Neutrophil (primary cell): Measurements from ENCODE around the gene WDR75.
A peak's percentile ranks its signal among the peaks of the same experiment; 100 is the strongest.

Experiments
- H3K27ac ChIP-seq: fragments of 200-600 bp; sonication (generic); 2 replicates; pipeline ENCODE4 v1.5.1; 2016; ENCODE audit warnings: mild to moderate bottlenecking, moderate library complexity
- H3K27me3 ChIP-seq: fragments of 200-600 bp; sonication (generic); 2 replicates; pipeline ENCODE4 v1.6.0; 2016; ENCODE audit warnings: mild to moderate bottlenecking
- H3K36me3 ChIP-seq: fragments of 200-600 bp; sonication (generic); 2 replicates; pipeline ENCODE4 v1.5.1; 2017
- H3K4me1 ChIP-seq, 2 experiments: fragments of 200-600 bp in 1 of 2; sonication (generic) in 1 of 2; 1 replicate in 1 of 2; 2 replicates in 1 of 2; pipeline versions ENCODE4 v1.5.1 to v1.6.1; 2013 to 2016; ENCODE audit warnings: low read depth in 1 of 2, low read length in 1 of 2, mild to moderate bottlenecking in 1 of 2, moderate library complexity in 1 of 2; ENCODE audit not compliant: control insufficient read depth in 1 of 2, insufficient read depth in 1 of 2
- H3K4me3 ChIP-seq, 2 experiments: fragments of 200-600 bp in 1 of 2; sonication (generic) in 1 of 2; 1 replicate in 1 of 2; 2 replicates in 1 of 2; pipeline ENCODE4 v1.5.1; 2013 to 2016; ENCODE audit warnings: low read depth in 1 of 2, low read length in 1 of 2, mild to moderate bottlenecking in 1 of 2, moderate library complexity in 1 of 2
- H3K9me3 ChIP-seq: fragments of 200-600 bp; sonication (generic); 2 replicates; pipeline ENCODE4 v1.5.1; 2016
- CTCF ChIP-seq: fragments of 200-600 bp; sonication (generic); IDR thresholded peaks from 2 replicates; pipeline ENCODE4 v1.5.1; 2016; ENCODE audit warnings: antibody characterized with exemption

WDR75 gene

GRCh38 chr2:189412330-189412953 is 28.8 kb upstream of the WDR75 start:
- Histone ChIP-seq H3K27me3 (no peaks in the 10 kb centered on the region), H3K36me3 (no peaks in the 10 kb centered on the region), H3K4me3 (no peak overlapping the region), H3K27ac (no peak overlapping the region), H3K4me1 (no peaks in the 10 kb centered on the region), H3K9me3 (no peaks in the 10 kb centered on the region)
- peak; percentile 38 for TF ChIP-seq CTCF

DNA sequence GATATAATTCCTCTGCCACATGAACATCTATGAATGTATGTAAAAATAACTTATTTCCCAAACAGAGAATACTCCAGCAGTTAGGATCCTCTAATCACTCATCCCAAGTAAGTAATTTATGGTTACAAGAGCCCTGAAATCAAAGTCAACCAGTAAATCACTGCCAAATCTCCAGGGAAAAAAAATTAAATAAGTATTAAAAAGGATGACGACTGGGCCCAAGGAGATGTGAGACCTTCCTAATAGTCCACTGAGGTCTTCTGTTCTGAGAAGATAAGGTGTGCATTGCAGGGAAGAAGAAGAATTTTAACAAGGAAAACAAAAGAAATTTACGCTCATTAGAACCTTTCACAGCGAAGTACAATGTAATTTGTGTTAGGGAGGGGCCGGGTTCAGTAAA is 28.0 kb upstream of the WDR75 start:
- no peaks in the 10 kb centered on the region for H3K9me3 ChIP-seq
- no peak for TF ChIP-seq CTCF
- H3K4me3 ChIP-seq, result no peak overlapping the region
- H3K27ac ChIP-seq, result no peak overlapping the region
- H3K27me3 ChIP-seq, result no peaks in the 10 kb centered on the region
- no peaks in the 10 kb centered on the region for H3K36me3 ChIP-seq
- H3K4me1 ChIP-seq, result no peaks in the 10 kb centered on the region

DNA sequence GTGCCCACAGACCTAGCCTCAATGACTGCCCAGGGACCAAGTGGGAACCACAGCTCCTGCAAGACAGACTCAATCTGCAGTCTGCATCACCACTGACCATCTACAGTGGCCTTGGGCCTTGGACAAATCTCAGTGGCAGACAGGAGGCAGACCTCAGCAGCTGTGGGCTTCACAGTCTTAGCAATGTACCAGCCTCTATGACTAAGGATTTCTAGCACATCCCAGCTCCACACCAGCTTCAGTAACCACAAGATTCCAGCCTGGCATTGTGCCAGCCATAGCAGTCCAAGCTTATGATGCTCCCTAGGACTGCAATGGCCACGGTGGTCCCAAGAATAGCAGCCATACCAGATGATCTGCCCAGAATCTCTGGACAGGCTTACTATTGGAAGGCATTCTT is 19.6 kb upstream of the WDR75 start:
- no peaks in the 10 kb centered on the region for H3K27me3 ChIP-seq
- H3K27ac ChIP-seq, result no peak overlapping the region
- H3K4me3 ChIP-seq, result no peak overlapping the region
- no peaks in the 10 kb centered on the region for H3K9me3 ChIP-seq
- TF ChIP-seq CTCF, result no peak
- H3K36me3 ChIP-seq, result no peaks in the 10 kb centered on the region
- no peaks in the 10 kb centered on the region for H3K4me1 ChIP-seq

- Histone ChIP-seq H3K27ac (no peak overlapping the region), H3K9me3 (no peaks in the 10 kb centered on the region), H3K27me3 (no peaks in the 10 kb centered on the region), H3K4me3 (no peak overlapping the region), H3K4me1 (no peaks in the 10 kb centered on the region), H3K36me3 (no peaks in the 10 kb centered on the region)
- no peak for TF ChIP-seq CTCF
Measured at GRCh38 chr2:189424961-189425360, 16.3 kb upstream of the WDR75 start.

- no peaks in the 10 kb centered on the region for H3K4me1 ChIP-seq
- H3K36me3 ChIP-seq, result no peaks in the 10 kb centered on the region
- no peak overlapping the region for H3K27ac ChIP-seq
- no peaks in the 10 kb centered on the region for H3K27me3 ChIP-seq
- H3K9me3 ChIP-seq, result no peaks in the 10 kb centered on the region
- TF ChIP-seq CTCF, result no peak
- H3K4me3 ChIP-seq, result no peak overlapping the region
Measured at GRCh38 chr2:189425676-189426075, 15.6 kb upstream of the WDR75 start.

DNA sequence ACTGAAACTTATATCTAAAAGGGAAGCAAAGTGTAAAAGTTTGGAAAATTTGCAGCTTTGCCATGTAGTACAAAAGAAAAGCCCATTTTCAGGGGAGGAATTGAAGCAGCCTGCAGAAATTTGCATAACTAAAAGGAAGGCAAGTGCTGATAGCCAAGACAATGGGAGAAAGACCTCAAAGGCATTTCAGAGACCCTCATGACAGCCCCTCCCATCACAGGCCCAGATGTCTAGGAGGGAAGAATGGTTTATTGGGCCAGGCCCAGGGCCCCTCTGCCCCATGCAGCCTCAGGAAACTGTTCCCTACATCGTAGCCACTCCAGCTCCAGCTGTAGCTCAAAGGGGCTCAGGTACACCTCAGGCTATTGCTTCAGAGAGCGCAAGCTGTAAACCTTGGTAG is 14.4 kb upstream of the WDR75 start:
- H3K36me3 ChIP-seq, result no peaks in the 10 kb centered on the region
- no peaks in the 10 kb centered on the region for H3K4me1 ChIP-seq
- H3K4me3 ChIP-seq, result no peak overlapping the region
- H3K27me3 ChIP-seq, result no peaks in the 10 kb centered on the region
- TF ChIP-seq CTCF, result no peak
- H3K27ac ChIP-seq, result no peak overlapping the region
- H3K9me3 ChIP-seq, result no peaks in the 10 kb centered on the region
